ENCODE data around the gene SLC17A8. TPM values are rescaled to one million over a fixed set of nuclear protein-coding genes. Genes with fewer than 3 reads are reported as not detected.

The SLC17A8 gene
- total and polyA plus RNA-seq, 2 experiments from 2014 or later, result not detected

GRCh38 chr12:100372853-100373640 lies 16.2 kb downstream of the SLC17A8 start:
- Histone ChIP-seq H3K36me3 (ENCODE audit: low read depth) (no peaks in the 10 kb centered on the region), H3K27me3 (replicated peaks; ENCODE audit: insufficient read depth) (peaks cover 8% of the 10 kb centered on the region), H4K20me1 (ENCODE audit: insufficient read depth) (no peaks in the 10 kb centered on the region), H3K9ac (no peak overlapping the region), H3K9me2 (ENCODE audit: insufficient read depth) (no peaks in the 10 kb centered on the region), H3K79me2 (ENCODE audit: insufficient read depth) (no peaks in the 10 kb centered on the region), H3K27ac (no peak overlapping the region), H3K9me3 (ENCODE audit: low read depth) (no peaks in the 10 kb centered on the region), H3K4me3 (no peak overlapping the region), H3F3A (ENCODE audit: insufficient read depth) (no peaks in the 10 kb centered on the region), H3K4me2 (ENCODE audit: unreplicated experiment) (no peak overlapping the region), H3K4me1 (ENCODE audit: insufficient read depth) (no peaks in the 10 kb centered on the region), H2AFZ (no peak overlapping the region)
- no peak for TF ChIP-seq EZH2phosphoT487 (IDR thresholded peaks at IDR 0.05; ENCODE audit: insufficient read depth, low read depth)
- no peak for TF ChIP-seq EZH2 (IDR thresholded peaks at IDR 0.05; ENCODE audit: insufficient read depth, poor library complexity, severe bottlenecking)
- 6 to 20% methylated on average over 9 to 11 of the region's 11 CpGs for WGBS, 2 experiments (ENCODE audit: low coverage in 1 of 2, low lambda C conversion rate in 2 of 2, missing lambda C conversion rate in 2 of 2)
- in situ Hi-C loops (cut with MboI), result no loop called here
- DNase-seq, result no peak

- H3F3A ChIP-seq (ENCODE audit: insufficient read depth), result no peaks in the 10 kb centered on the region
- H3K4me2 ChIP-seq (ENCODE audit: unreplicated experiment), result peak overlapping the region; percentile 39
- no peak for TF ChIP-seq EZH2phosphoT487 (IDR thresholded peaks at IDR 0.05; ENCODE audit: insufficient read depth, low read depth)
- TF ChIP-seq EZH2 (IDR thresholded peaks at IDR 0.05; ENCODE audit: insufficient read depth, poor library complexity, severe bottlenecking), result no peak
- peaks cover 8% of the 10 kb centered on the region for H3K27me3 ChIP-seq (replicated peaks; ENCODE audit: insufficient read depth)
- in situ Hi-C loops (cut with MboI), result no loop called here
- H4K20me1 ChIP-seq (ENCODE audit: insufficient read depth), result no peaks in the 10 kb centered on the region
- WGBS, 2 experiments (ENCODE audit: low coverage in 1 of 2, low lambda C conversion rate in 2 of 2, missing lambda C conversion rate in 2 of 2), result 34 to 35% methylated on average over 12 of the region's 12 CpGs
- DNase-seq, result peak; percentile 87
- no peaks in the 10 kb centered on the region for H3K4me1 ChIP-seq (ENCODE audit: insufficient read depth)
- no peak overlapping the region for H2AFZ ChIP-seq
- no peak overlapping the region for H3K27ac ChIP-seq
- H3K9me2 ChIP-seq (ENCODE audit: insufficient read depth), result no peaks in the 10 kb centered on the region
- H3K4me3 ChIP-seq, result peak overlapping the region; percentile 36; the same call in 1 of the 2 replicates
- H3K9me3 ChIP-seq (ENCODE audit: low read depth), result no peaks in the 10 kb centered on the region
- H3K36me3 ChIP-seq (ENCODE audit: low read depth), result no peaks in the 10 kb centered on the region
- no peaks in the 10 kb centered on the region for H3K79me2 ChIP-seq (ENCODE audit: insufficient read depth)
- H3K9ac ChIP-seq, result no peak overlapping the region
Observed at GRCh38 chr12:100375038-100375735, 18.3 kb downstream of the SLC17A8 start.

GRCh38 chr12:100376161-100376560 lies 19.3 kb downstream of the SLC17A8 start:
- Histone ChIP-seq H3K4me1 (ENCODE audit: insufficient read depth) (no peaks in the 10 kb centered on the region), H2AFZ (no peak overlapping the region), H3K9ac (no peak overlapping the region), H3K27ac (no peak overlapping the region), H3K9me2 (ENCODE audit: insufficient read depth) (no peaks in the 10 kb centered on the region), H3K4me3 (no peak overlapping the region), H3K4me2 (ENCODE audit: unreplicated experiment) (no peak overlapping the region), H4K20me1 (ENCODE audit: insufficient read depth) (no peaks in the 10 kb centered on the region), H3K79me2 (ENCODE audit: insufficient read depth) (no peaks in the 10 kb centered on the region), H3K27me3 (replicated peaks; ENCODE audit: insufficient read depth) (peaks cover 8% of the 10 kb centered on the region), H3K9me3 (ENCODE audit: low read depth) (no peaks in the 10 kb centered on the region), H3K36me3 (ENCODE audit: low read depth) (no peaks in the 10 kb centered on the region), H3F3A (ENCODE audit: insufficient read depth) (no peaks in the 10 kb centered on the region)
- no peak for TF ChIP-seq EZH2phosphoT487 (IDR thresholded peaks at IDR 0.05; ENCODE audit: insufficient read depth, low read depth)
- no peak for TF ChIP-seq EZH2 (IDR thresholded peaks at IDR 0.05; ENCODE audit: insufficient read depth, poor library complexity, severe bottlenecking)
- WGBS, 2 experiments (ENCODE audit: low coverage in 1 of 2, low lambda C conversion rate in 2 of 2, missing lambda C conversion rate in 2 of 2), result 88 to 95% methylated on average over 1 of the region's 1 CpG
- DNase-seq, result no peak
- in situ Hi-C loops (cut with MboI), result no loop called here

- Histone ChIP-seq H3K9me2 (ENCODE audit: insufficient read depth) (no peaks in the 10 kb centered on the region), H3K79me2 (ENCODE audit: insufficient read depth) (no peaks in the 10 kb centered on the region), H3K4me2 (ENCODE audit: unreplicated experiment) (no peak overlapping the region), H3K27ac (no peak overlapping the region), H4K20me1 (ENCODE audit: insufficient read depth) (no peaks in the 10 kb centered on the region), H3K4me1 (ENCODE audit: insufficient read depth) (no peaks in the 10 kb centered on the region), H3K9ac (no peak overlapping the region), H2AFZ (no peak overlapping the region), H3K4me3 (no peak overlapping the region), H3K9me3 (ENCODE audit: low read depth) (no peaks in the 10 kb centered on the region), H3K36me3 (ENCODE audit: low read depth) (no peaks in the 10 kb centered on the region), H3K27me3 (replicated peaks; ENCODE audit: insufficient read depth) (no peaks in the 10 kb centered on the region), H3F3A (ENCODE audit: insufficient read depth) (no peaks in the 10 kb centered on the region)
- DNase-seq, result no peak
- 66 to 76% methylated on average over 2 of the region's 2 CpGs for WGBS, 2 experiments (ENCODE audit: low coverage in 1 of 2, low lambda C conversion rate in 2 of 2, missing lambda C conversion rate in 2 of 2)
- in situ Hi-C loops (cut with MboI), result no loop called here
- TF ChIP-seq EZH2phosphoT487 (IDR thresholded peaks at IDR 0.05; ENCODE audit: insufficient read depth, low read depth) (no peak), EZH2 (IDR thresholded peaks at IDR 0.05; ENCODE audit: insufficient read depth, poor library complexity, severe bottlenecking) (no peak)
Observed at GRCh38 chr12:100381379-100381778, 24.5 kb downstream of the SLC17A8 start.
